EL (cell line): ENCODE measurements around the gene LRRC42.

Experiments used
- DNase-seq: peaks from one replicate; pipeline ENCODE4 v3.0.0-alpha.2; 2016

The LRRC42 gene, protein sequence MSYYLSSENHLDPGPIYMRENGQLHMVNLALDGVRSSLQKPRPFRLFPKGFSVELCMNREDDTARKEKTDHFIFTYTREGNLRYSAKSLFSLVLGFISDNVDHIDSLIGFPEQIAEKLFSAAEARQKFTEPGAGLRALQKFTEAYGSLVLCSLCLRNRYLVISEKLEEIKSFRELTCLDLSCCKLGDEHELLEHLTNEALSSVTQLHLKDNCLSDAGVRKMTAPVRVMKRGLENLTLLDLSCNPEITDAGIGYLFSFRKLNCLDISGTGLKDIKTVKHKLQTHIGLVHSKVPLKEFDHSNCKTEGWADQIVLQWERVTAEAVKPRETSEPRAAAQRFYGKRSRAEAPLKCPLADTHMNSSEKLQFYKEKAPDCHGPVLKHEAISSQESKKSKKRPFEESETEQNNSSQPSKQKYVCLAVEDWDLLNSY

DNA sequence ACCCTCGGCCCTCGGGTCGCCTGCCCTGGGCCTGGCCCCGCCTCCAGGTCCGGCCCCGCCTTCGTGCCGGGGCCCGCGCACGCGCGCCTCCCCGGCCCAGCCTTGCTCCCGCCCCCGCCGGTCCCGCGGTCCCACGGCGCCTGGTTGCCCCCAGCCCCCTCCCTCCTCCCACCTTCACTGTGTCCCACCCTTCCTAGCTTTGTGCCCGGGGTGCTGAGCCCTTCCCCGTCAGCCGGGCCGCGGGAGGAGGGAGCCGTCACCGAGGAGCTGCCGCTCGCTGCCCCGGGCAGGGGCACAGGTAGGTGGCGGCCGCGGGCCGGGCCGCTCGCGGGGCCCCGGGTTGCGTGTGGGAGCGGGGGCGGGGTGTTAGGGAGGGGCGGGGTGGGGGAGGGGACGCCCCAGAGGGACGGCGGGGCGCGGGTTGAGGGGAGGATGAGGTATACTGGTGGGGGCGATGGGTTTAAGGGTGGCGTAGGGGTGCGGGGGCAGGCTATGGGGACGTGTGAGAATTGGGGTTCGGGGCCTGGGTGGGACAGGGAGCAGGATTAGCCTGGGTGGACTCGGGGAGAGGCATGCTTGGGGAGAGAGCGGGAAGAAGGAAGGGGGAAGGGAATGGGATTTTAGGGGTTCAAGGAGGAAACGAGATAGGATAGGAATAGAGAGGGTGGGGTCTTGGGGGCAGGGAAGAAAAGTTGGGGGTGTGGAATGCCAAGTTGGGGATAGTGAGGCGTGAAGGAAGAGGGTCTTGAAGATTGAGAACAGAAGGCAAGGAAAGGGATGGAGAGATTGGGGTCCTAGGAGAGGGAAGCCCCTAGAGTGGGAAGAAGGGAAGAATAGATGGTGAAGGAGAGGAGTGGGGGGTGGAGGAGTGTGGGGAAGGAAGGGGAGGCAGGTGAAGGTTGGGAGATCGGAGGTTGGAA, at the start of gene LRRC42:
LRRC42 (plus strand) TSS at position 99 of the 920 bp plus-strand sequence. CDS start 5,650 bp downstream, outside the sequence.
- DNase-seq = no peak

DNA sequence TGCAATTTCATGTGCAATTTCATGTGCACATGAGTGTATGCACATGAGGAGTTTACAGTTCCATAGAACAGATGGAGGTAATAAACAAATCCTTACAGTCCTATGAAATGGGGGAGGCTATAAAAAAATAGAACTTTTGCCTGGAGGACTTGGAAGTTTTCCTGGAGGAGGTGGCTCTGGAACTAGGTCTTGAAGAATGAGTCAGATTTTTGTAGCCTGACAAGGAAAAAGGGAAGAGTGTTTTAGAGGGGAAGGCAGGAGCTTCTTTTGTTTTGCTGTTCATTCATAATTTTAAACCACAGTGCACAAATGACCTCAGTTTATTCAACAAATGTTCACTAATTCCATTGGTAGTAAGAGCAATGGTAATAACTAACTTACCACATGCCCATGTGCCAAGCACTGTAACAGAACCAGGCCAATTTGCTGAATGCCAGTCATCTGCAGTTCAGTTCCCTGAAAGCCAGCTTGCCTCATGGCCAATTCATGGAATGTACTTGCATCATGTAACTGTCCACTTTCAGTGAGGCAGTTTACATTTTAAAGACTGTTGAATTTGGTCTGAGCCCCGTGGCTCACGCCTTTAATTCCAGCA, 49.4 kb upstream of the LRRC42 start:
- DNase-seq = peak; percentile 86

DNA sequence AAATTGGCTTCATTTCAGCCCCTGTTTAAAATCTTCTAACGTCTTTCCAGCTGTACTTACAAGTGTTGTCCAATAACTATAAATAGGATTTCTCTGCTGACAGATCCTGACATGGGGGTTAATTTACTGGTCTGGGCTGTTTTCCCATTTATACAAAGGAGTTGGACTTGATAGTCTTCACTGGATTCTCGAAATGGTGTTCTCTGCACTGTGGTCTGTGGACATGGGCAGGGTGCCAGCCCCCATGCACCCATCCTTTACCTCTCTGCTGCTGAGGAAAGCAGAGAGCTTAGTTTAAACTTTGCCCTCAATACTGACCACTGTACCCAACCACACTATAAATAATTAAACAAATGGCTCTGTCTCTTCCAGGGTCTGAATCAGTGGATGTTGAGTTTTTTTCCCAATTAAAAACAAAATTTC, 46.9 kb upstream of the LRRC42 start:
- no peak for DNase-seq

DNA sequence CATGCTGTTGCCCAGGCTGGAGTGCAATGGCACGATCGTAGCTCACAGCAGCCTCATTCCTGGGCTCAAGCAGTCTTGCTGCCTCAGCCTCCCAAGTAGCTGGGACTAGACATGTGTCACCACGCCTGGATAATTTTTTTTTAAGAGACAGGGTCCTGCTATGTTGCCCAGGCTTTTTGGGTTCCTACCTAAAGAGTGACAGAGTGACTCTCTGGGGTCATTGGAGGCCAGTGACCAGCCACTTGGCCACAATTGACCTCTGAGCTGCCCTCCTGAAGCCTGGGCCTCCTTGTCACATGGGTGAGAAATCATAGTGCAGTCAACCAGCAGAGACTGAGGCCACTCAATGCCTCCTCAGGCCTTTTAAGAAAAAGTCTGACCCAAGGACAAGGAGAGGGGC, 46.4 kb upstream of the LRRC42 start:
- no peak for DNase-seq

DNA sequence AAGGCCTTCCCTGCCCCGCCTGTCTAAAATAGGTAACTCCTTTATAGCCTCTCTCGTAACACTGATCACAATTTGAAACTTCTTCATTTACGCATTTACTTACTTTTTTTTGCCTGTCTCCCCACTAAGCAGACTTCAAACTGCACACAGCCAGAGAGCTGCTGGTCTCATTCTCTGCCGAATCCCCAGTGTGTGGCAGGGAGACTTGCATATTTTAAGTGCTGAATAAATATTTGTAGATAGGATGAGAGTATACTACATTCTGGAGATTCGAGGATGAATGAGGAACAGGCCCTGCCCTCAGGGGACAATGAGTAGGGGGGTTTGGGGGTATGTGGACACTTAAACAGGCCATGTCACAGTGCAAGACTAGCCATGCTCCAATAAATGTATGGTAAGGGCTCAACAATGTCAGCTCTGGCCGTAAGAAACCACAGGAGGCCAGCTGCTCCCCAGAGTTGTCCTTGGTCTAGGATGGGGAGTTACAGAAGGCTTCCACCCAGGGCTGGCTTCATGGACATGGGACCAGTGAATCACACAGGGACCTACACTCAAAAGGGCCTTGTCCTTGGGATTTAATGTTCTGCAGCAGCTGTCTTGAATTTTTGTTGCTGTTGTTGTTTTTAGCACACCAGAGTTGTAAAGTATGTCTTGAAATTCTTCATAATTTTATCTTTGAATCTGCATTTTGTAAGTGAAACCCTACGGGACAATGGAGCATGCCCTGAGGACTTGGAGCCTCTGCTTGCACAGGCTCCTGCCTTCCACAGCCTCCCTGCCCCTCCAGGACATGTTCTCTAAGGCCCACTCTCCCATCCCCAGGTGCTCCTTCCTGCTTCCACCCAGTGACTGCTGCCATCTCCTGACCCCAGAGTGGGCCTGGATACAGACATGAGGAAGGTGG, 43.7 kb upstream of the LRRC42 start:
- DNase-seq = no peak

DNA sequence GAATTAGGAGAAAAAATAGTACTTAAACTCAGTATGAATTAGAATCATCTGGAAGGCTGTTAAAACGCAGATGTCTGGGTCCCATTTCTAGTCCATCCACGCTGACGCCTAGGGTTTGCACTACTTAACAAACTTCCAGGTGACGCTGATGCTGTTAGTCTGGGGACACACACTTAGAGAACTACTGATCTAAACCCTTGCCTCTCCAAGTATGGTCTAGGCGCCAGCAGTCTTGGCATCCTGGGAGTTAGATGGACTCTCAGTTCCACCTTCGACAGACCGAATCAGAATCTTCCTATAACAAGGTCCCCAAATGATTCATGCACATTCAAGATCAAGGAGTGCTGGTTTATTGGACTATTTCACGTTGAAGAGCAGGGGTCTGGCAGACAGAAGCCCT, 40.6 kb upstream of the LRRC42 start:
- no peak for DNase-seq

DNA sequence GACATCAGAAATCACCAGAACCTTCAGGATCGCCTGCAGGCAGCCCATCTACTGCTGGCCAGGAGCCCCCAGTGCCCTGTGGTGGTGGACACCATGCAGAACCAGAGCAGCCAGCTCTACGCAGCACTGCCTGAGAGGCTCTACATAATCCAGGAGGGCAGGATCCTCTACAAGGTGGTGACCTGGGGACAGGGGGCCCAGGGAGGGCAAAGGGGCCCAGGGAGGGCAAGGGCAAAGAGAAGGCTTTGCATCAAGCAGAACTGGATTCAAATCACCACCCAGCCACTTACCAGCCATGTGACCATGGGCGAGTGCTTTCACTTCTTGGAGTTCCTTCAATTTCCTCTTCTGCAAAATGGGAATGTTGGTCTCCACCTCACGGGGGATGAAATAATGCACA, 40.0 kb upstream of the LRRC42 start:
- no peak for DNase-seq

DNA sequence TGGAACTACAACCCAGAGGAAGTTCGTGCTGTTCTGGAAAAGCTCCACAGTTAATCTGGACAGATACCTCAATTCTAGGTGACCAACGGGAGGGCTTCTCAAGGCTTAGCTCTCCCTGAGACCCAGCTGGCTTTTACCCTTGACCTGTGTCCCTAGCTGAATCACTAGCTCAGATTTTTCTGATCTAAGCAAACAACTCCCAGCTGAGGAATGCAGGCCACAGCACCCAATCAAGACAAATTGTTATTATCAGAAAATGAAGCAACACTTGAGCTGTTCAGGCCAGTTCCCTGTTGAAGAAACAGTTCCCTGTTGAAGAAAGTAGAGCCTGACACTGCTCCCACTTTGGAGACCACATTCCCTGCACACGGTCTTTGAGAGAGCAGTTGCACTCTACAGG, 36.2 kb upstream of the LRRC42 start:
- DNase-seq = no peak

DNA sequence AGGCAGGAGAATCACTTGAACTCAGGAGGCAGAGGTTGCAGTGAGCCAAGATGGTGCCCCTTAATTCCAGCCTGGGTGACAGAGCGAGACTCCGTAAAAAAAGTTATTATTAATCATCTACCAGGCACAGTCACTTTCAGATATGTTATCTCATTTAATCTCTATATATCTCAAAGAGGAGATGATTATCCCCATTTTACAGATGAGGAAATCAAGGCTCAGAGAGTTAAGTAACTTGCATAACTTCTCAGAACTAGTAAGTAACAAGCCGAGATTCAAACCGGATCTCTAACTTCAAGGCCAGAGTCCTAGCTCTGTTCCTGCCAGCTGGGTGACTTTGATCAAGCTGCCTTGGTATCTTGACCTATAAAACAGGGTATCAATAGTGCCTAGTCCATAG, 34.7 kb upstream of the LRRC42 start:
- no peak for DNase-seq

DNA sequence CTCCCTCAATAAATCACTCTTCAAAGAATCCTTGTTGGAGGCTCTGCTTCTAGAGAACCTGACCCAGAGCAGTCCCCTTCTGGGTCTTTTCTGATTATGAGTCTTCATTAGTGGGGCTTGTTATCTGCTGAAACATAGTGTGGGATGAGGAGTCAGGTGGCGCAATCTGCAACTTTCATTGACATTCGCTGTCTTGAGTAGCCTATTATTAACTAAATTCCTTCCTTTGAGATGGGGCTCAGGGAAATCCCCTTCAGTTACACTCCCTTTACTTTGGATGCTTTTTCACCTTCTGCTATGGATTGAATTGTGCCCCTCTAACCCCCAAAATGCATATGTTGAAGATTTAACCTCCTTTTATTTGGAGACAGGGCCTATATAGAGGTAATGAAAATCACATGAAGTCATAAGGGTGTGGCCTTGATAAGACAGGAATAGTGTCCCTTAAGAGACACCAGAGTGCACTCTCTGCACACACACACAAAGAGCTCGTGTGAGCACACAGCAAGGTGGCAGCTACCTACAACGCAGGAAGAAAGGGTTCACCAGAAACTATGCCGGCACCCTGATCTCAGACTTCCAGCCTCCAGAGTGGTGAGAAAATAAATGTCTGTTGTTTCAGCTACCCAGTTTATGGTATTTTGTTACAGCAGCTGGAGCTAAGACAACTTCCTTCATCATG, 32.7 kb upstream of the LRRC42 start:
- no peak for DNase-seq

DNA sequence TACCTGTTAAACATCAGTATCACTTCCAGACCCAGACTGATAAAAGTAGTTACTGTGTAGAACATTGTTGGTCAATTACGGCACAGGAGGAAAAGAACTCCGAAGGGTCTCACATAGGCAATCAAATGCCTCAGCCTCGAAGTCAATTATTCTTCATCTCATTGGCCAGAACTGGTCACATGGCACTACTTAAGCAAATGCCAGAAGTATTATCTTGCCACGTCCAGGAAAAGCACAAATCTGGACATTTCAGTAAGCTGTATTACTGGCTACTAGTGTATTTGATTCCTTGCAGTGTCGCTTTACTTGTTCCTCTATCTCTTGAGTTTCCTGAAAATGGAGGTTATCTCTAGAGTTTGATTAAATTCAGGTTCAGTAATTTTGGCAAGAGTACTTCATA, 27.8 kb upstream of the LRRC42 start:
- no peak for DNase-seq

DNA sequence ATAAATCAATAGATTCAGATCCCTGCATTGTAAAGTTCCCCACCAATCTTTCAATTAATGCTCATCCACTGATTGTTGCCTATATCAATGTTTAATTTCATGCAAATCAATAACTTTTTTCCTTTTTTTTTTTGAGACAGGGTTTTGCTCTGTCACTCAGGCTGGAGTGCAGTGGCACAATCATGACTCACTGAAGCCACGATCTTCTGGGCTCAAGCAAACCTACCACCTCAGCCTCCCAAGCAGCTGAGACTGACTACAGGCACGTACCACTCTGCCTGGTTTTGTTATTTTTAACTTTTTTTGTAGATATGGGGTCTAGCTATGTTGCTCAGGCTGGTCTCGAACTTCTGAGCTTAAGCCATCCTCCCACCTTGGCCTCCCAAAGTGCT, 26.5 kb upstream of the LRRC42 start:
- DNase-seq = peak; percentile 45

DNA sequence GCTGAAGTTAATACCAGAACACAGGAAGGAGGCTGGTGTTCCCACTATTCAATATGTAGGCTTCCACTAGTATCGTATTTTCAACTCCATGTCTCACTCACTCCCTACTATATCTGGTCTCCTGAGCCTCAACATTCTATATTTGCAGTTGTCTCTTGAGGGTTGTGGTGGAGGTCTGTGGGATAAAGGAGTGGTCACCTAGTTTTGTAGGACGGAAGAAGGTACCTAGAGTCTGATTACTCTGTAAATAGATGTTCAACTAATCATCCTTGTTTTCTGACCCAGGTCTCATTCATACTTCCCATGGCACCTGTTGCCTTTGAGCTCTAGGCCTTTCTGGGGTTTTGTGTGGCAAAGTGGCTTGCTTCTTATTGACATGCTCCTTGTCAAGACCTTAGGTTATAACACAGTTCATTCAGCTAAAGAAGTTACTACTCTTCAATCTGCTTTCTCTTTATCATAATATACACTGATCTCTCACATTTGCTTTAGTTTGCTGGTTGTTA, 18.7 kb upstream of the LRRC42 start:
- DNase-seq = no peak

DNA sequence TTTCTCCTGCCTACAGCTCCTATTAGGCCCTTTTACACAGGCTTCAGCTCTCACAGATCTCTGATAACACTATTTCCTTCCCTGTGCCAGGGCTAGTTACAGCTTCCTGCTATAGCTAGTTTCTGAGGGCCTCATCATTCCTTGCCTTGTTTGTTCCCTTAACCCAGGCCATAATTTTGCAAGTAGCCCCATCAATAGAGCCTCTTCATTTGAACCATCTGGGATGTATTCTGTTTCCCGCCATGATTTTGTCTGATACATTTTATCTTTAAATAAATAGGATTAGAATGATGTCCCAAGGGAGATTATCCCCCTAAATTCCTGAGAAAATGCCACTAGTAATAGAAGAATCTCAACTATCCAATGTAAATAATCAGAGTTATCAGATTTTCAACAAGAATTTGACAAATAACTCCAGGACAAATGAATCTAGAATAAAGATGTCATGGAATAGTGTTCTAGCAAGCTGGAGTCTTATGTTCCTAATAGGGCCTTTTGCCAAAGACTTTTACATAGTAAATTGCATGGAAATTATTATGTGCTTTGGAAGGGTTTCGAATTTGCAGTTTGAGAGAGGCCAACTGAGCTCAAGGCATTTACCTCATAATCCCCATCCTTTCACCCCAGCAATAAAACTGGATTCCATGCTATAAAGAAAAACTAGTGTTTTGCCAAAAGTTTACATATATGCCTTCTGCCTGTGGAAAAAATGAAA, 16.7 kb upstream of the LRRC42 start:
- no peak for DNase-seq

DNA sequence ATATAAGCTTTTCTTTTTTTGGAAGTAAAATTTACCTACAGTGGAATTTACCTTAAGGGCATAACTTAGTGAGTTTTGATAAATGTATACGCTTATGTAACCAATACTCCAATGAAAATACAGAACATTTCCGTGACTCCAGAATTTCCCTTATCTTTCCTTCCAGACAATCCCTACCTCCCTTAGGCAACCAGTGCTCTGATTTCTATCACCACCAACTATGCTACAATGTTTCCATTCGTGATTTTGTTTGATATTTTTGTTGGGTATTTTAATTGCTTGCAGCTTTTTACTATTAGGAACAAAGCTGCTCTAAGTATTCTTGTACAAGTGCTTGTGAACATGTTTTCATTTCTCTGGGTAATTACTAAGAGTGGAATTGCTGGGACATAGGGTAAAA, 15.2 kb upstream of the LRRC42 start:
- DNase-seq = no peak

DNA sequence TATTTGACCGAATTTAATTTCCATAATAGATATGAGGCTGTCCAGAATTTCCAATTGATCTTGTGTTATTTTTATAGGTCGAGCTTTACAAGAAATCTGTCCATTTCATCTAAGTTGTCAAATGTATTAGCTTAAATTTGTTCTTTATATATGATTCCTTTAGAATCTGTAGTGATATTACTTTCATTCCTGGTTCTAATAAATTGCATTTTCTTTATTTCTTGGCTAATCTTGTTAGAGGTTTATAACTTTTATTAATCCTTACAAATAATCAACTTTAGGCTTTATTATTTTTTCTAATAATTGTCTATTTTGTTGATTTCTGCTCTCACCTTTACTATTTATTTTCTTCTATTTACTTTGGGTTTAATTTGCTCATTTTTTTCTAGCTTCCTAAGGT, 14.6 kb upstream of the LRRC42 start:
- DNase-seq = no peak

DNA sequence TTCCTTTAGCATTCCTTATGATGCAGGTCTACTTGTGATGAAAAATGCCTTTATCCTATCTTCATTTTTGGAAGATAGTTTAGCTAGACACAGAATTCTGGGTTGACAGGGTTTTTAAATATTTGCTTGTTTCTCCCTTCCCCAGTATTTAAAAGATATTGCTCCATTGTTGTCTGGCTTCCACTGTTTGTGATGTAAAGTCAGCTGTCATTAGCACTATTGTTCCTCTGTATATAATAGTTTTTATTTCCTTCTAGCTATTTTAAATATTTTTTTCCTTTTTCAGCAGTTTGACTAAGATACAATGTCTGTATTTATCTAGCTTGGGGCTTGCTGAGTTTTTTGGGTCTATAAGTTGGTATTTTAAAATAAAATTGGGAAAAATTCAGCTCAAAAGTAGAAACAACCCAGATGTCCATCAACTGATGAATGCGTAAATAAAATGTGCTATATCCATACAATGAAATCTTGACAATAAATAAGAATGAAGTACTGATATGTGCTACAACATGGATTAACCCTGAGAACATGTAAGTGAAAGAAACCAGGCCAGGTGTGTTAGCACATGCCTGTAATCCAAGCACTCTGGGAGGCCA, 11.9 kb upstream of the LRRC42 start:
- DNase-seq = no peak

DNA sequence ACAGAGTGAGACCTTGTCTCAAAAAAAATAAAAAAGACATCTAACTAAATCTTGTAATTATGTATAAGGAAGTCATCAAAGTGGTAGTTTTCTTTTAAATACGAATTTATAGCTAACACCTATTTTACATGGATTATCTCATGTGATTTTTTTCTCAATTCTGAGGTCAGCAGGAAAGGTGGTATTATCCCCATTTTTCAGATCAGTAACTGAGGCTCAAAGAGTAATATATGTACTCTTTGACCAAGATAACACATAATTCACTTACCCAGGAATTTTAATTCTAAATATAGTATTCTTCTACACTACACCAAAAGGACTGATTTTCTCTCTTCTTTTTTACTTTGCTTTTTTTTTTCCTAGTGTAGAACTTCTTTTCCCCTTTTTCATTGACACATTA, 9.7 kb upstream of the LRRC42 start:
- no peak for DNase-seq

DNA sequence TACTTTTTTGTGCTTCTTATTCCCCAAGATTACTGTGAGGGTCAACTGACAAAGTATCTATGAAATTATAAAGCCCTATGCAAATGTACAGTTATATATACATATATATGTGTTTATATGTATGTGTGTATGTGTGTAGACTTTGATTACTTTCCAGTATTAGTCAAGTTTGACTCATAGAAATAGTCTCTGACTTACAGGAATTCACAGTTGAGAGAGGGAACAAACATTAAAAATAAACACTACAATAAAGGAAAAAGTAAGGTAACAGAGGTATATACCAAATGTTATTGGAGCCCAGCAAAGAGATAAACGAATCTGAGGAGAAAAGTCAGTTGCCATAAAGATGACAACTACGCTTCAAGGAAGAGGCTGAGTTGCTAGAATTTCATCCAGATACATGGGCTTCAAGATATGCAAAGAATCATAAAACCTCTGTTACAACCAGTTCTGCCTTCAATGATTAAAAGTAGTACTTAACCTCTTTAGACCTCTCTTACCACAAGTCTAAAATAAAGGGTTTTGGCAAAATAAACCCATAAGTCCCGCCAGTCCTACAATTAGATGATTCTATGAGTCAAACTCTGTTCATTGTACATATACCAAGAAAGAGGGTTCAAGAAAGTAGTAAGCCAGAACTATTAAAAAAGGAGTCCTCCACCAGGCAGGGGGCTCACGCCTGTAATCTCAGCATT, 7.9 kb upstream of the LRRC42 start:
- no peak for DNase-seq
